ENCODE data around the gene FAM163B. TPM values are rescaled to one million over a fixed set of nuclear protein-coding genes. Genes with fewer than 3 reads are reported as not detected.

The FAM163B gene
- polyA plus RNA-seq, 1 experiment, result not detected

- Histone ChIP-seq H3K27me3 (ENCODE audit: control insufficient read depth, insufficient read depth, low read length) (peaks cover 13% of the 10 kb centered on the region), H3K36me3 (ENCODE audit: control insufficient read depth, insufficient read depth, low read length) (no peaks in the 10 kb centered on the region), H3K4me3 (ENCODE audit: low read depth, low read length) (no peak overlapping the region)
- no peak for DNase-seq (ENCODE audit: low read depth)
- TF ChIP-seq CTCF (IDR thresholded peaks at IDR 0.05; ENCODE audit: insufficient read depth, low read depth, low read length), result no peak
- POLR2A ChIA-PET, result no interaction called here
- CTCF ChIA-PET, result no interaction called here
Measured at GRCh38 chr9:133578524-133579441, 30.4 kb downstream of the FAM163B start.

- ChIA-PET POLR2A (no interaction called here), CTCF (no interaction called here)
- H3K27me3 ChIP-seq (ENCODE audit: control insufficient read depth, insufficient read depth, low read length), result peaks cover 9% of the 10 kb centered on the region
Measured at GRCh38 chr9:133577737-133578112, 31.5 kb downstream of the FAM163B start.

GRCh38 chr9:133576875-133577736, 32.1 kb downstream of the FAM163B start:
- DNase-seq (ENCODE audit: low read depth), result no peak
- peaks cover 6% of the 10 kb centered on the region for H3K27me3 ChIP-seq (ENCODE audit: control insufficient read depth, insufficient read depth, low read length)
- TF ChIP-seq CTCF (IDR thresholded peaks at IDR 0.05; ENCODE audit: insufficient read depth, low read depth, low read length), result no peak
- no peak overlapping the region for H3K4me3 ChIP-seq (ENCODE audit: low read depth, low read length)
- ChIA-PET POLR2A (no interaction called here), CTCF (no interaction called here)
- H3K36me3 ChIP-seq (ENCODE audit: control insufficient read depth, insufficient read depth, low read length), result no peaks in the 10 kb centered on the region

More at GRCh38 chr9:133577737-133578112, 31.5 kb downstream of the FAM163B start:
- no peak for TF ChIP-seq CTCF (IDR thresholded peaks at IDR 0.05; ENCODE audit: insufficient read depth, low read depth, low read length)
- no peaks in the 10 kb centered on the region for H3K36me3 ChIP-seq (ENCODE audit: control insufficient read depth, insufficient read depth, low read length)
- DNase-seq (ENCODE audit: low read depth), result no peak
- H3K4me3 ChIP-seq (ENCODE audit: low read depth, low read length), result no peak overlapping the region

- Histone ChIP-seq H3K36me3 (ENCODE audit: control insufficient read depth, insufficient read depth, low read length) (no peaks in the 10 kb centered on the region), H3K4me3 (ENCODE audit: low read depth, low read length) (no peak overlapping the region), H3K27me3 (ENCODE audit: control insufficient read depth, insufficient read depth, low read length) (peaks cover 6% of the 10 kb centered on the region)
- ChIA-PET POLR2A (no interaction called here), CTCF (no interaction called here)
- no peak for TF ChIP-seq CTCF (IDR thresholded peaks at IDR 0.05; ENCODE audit: insufficient read depth, low read depth, low read length)
- no peak for DNase-seq (ENCODE audit: low read depth)
Measured at GRCh38 chr9:133576031-133576874, 32.9 kb downstream of the FAM163B start.
